Fibroblast of skin of right quadriceps (primary cell): ENCODE data around the gene PI4KB.
"Not testable (repeated sequence)": the region's sequence is repeated elsewhere in the genome, so short reads cannot be mapped to it uniquely, and the experiment has no call there.

Experiments used
- DNase-seq: peaks from one replicate; pipeline ENCODE4 v3.0.0-alpha.2; 2013

Gene PI4KB

DNA sequence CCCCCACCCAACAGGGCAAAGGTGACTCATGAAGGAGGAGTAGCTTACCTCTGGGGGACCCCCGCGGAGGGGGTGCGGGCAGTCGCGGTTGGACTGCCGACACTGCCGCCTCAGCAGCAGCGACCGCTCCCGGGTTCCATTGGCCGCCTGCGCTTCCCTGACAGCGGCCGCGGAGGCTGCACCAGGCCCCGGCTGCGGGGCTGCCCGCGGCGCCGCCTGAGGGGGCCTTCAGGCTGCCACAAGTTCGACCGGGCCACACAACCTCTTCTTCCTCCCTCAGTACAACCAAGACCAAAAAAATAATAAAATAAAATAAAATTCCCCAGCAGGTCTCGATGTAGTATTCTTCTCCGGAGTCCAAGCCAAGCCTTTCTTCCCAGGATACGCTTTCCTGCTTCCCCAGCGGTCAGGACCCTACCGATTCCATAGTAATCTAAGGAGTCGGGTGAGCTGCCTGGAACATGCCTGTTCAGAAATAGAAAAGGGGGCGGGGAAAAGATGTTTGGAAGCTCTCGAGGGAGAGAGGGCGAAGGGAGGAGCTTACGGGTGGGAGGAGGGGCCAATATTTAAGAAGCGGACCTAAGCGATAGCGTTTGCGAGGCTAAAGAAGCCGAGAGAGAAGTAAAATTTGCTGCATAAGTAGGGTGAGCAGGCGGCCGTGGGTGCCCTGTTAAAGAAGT is at the start of gene PI4KB:
Gene PI4KB, minus strand, starts transcription at position 194 of the 680 bp plus-strand sequence. CDS start 10,935 bp downstream, outside the sequence.
- peak; percentile 99 for DNase-seq

DNA sequence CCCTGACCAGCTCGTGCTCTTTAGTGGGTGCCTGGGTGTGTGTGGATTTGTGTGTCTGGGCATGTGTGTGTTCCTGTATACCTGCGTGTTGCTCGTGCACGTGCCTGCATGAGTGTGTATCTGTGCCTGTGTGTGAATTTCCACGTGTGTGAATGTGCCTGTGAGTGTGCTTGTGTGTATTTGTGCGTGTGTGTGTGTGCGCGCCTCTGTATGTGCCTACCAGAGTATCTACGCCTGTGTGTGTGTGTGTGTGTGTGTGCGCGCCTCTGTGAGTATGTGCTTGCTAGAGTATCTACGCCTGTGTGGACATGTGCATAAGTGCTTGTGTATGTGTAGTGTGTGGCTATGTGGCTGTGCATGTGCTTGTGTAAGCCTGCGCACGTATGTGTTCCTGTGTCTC is 46.0 kb upstream of the PI4KB start:
- DNase-seq, result no peak

DNA sequence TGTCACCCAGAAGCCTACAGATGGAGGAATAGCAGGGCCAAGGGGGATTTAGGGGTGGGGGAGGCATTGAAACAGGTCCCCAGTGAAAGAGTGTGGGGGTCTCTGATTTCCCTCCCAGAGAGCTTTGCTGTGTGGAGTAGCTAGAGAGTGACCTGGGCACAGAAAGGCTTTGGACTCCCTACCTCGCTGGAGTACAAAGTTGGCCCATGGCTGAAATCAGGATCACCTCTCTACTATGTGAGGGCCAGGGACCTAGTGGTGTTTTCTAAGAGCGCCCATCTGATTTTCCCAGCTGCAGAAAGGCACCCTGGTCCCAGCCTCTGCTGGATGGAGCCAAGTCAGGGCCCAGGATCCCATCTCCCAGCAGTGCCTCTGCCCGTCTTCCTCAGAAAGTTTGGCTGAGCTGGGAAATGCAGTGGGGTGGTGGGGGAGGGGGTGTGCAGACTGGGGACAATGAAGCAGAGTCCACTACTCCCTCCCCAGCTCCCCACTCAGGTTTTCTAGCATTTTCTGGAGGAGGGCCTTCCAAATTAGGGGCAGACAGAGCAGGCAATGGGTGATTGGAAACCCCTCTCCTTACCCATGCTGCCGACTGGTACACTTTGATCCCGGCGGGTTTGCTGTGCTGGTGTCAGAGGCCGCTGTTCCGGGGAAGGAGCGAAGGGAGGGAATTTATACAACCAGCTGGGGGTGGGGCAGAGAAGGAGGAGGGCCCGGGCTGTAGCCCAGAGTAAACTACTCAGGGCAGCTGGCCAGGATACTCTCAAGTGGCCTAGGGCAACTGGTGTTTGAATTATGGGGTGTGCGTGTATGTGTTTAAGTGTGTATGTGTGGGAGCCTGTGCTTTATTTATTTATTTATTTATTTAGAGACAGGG is 45.1 kb upstream of the PI4KB start, which contains the start of gene SELENBP1:
Gene SELENBP1, minus strand, starts transcription at position 648 of the 877 bp plus-strand sequence. Its CDS starts 64 bp downstream, at position 584.
- DNase-seq, result peak; percentile 61

DNA sequence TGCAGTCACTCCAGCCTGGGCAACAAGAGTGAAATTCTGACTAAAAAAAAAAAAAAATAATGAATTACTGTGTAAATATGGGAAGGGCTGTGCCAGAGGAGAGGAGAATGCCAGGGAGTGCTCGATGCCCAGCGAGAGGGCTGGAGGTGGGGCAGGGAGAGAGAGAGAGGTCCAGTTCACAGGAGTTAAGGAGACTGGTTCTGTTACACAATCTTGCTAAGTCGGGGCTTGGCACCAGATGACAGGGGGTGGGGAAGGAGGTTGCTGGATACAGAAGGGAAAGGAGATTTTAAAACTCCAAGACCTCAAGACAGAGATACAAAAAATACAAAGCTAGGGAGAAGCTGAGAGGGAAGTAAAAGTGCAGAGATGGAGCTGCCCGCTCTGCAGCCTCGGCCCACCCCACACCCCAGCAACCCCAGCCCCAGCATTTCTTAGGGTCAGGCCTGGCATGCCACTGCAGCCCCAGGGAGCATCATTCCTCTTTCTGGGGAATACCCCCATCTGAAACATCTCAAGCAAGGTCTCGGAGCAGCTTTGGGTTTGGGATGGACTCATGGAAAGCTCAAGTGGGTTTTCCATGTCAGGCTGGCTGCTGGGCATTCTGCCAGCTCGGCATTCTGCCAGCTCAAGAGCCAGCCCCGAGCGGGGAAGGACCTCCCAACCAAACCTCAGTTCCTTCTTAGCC is 44.3 kb upstream of the PI4KB start:
- DNase-seq, result peak; percentile 35

DNA sequence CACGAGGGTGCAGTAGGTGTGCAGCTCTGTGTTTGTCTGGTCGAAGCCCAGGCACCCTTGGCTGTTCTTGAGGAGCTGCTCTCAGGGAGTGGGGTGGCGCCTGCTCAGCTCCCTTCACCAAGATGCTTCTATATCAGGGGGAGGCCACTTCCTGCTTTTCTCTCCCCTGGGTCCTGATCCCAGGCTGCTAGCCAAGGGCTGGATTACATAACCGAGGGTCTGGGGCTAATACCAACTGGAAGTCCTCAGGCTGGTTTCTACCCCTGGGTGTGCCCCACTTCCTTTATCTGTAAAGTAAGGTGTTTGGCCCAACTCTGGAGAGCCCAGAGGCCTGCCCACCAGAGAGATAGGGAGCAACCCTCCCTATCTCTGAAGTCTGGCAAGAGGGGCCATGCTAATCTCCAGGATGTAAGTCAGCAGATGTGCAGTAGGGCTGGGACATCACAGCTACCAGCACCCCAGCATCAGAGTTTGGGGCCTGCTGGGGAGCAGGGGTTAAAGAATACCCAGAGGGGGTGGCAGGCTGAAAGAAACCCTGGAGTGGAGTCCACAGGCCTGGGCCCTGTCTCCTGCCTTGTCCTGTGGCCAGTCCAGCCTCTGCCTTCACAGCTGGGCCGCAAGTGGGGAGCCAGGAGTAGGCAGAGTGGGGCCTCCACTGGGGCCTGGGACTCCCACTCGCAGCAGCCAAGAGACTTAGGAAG is 43.1 kb upstream of the PI4KB start:
- no peak for DNase-seq

DNA sequence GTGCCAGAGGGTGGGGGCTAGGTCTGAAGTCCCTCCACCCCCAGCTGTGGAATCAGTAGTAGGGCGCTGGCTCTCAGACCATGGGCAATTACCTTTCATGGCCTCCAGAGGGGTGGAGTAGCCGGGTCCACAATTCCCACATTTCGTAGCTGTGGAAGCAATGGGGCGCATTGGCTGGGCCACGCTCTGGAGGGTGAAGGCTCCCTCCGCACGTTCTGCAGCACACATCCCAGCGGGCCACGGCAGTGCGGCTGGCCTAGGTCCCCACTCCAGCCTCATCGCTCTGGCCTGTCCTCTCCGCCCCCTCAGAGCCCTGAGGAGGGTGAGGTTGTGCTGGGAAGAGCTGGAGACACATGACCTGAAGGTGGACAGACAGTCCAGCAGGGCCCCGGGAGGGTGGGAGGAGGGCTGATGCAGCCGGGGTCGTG is 42.4 kb upstream of the PI4KB start:
- DNase-seq, result no peak

DNA sequence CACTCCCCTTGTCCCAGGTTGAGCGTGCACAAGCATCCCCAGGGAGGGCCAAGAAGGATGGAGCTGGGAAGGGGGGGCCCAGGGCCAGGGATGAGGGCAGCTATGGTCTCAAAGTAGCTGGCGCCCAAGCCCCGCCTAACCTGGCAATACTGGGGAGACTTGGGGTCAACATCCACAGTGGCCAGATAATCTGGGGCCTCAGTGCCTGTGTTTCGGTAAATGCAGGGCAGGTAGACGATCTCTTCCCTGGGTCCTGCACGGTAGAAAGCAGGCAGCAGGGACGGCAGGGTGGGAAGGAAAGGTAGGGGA is 42.0 kb upstream of the PI4KB start:
- DNase-seq, result no peak

DNA sequence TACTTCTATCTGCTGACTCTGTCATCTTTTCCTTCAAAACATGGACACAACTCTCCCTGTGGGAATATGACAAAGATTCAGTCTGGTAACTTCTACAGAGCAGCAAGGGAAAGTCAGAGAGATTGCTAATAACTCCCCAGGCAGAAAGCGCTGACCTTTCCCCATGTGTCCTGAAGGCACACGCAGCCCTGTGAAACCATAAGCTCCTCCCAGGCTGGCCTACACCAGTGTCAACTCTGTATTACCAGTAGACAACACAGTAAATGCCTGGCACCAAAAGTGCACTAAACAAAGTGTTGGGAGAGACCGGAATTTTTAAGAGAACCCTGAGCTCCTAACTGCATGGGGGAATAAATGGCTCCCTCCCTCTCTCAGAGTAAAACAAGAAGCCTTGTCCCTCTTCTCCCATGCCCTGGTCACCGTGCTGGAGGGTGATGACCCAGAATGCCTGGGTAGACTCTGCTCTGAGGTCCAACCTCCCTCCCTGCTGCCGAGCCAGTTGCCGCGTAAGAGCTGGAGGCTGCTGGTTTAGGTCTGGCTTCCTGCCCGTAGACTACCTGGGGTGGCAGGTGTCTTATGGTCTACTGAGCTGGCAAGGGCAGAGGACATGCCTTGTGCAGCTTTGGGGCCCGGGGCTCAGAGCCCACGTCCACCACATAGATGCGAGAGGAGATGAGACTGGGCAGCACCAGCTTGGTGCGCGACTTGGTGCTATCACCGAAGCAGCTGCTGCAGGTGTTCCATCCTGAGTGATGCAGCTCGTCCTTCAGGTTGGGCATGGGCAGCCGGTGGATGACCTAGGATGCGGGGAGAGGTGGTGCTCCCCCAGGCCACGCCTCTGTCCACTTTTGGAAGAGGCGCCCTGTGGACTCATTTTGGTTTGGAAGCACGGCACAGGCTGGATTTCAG is 41.4 kb upstream of the PI4KB start:
- no peak for DNase-seq

DNA sequence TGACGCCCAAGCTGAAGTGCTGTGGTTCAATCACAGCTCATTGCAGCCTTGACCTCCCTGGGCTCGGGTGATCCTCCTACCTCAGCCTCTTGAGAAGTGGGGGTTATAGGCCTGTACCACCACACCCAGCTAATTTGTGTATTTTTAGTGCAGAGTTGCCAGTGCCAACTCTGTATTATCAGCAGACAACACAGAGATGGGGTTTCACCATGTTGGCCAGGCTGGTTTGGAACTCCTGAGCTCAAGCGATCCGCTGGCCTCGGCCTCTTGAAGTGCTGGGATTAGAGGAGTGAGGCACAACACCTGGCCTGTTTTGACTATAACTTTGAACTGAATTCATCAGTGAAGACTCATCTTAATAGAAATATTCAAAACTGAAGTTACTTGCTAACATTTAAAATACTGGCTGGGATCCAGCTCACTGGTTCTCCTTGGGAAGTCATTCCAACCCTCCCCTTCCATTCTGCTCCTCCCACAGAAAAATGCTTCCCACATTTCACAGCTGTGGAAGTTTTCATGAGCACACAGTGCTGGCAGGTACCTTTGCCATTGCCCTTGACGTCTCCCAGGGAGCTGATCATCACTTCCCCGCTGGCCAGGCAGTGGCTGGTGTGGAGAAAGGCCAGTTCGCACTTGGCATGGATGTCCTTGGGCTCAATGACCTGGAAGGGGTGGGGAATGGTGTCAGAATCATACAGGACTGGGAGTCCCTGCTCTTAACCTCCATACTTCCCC is 40.6 kb upstream of the PI4KB start:
- no peak for DNase-seq

DNA sequence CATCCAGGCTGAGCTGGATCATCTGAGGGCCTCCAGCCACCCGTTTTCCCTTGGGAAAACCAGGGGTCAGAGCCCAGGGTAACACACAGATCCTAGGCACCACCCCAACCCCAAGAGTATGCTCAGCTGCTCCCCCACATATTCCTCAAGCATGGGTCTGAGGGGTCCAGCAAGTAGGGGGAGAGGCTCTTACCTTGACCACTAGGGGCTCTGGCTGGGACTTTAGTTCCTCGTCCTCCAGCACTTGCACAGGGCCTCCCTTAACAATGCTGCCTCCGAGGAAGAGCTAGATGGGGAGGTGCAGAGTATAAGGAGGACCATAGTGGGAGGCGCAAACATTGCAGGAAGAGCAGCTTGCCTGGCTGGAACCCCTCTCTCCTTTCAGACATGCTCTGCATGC is 37.8 kb upstream of the PI4KB start:
- DNase-seq, result no peak

DNA sequence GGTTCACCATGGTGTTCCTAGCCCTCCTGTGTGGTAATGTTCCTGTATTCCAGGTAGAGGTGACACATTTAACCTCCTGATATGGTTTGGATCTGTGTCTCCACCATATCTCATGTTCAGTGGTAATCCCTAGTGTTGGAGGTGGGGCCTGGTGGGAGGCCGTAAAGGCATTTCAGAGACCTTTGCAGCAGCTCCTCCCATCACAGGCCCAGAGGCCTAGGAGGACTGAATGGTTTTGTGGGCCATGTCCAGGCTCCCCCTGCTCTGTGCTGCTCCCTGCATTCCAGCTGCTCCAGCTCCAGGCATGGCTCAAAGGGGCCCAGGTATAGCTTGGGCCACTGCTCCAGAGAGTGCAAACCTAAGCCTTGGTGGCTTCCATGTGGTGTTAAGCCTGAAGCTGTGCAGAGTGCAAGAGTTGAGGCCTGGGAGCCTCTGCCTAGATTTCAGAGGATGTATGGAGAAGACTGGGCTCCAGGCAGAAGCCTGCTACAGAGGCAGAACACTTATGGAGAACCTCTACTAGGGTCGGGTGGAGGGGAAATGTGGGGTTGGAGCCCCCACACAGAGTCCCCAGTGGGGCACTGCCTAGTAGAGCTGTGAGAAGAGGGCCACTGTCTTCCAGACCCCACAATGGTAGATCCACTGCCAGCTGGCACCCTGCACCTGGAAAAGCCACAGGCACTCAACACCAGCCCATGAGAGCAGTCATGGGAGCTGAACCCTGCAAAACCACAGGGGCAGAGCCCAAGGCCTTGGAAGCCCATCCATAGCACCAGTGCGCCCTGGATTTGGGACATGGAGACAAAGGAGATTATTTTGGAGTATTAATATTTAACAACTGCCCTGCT is 35.3 kb upstream of the PI4KB start:
- DNase-seq, result no peak

DNA sequence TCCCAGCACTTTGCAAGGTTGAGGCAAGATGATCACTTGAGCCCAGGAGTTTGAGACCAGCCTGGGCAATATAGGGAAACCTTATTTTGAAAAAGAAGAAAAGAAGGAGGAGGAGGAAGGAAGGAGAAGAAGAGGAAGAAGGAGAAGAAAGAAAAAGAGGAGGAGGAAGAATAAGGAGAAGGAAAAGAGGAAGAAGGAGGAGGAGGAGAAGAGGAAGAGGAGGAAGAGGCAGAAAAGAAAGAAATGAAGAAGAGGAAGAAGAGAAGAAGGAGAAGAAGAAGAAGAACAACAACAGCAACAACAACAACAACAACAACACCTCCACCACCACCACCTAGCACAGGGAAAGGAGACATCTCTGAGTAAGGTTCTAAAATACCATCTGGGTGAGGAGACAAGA is 34.7 kb upstream of the PI4KB start:
- DNase-seq, result no peak

DNA sequence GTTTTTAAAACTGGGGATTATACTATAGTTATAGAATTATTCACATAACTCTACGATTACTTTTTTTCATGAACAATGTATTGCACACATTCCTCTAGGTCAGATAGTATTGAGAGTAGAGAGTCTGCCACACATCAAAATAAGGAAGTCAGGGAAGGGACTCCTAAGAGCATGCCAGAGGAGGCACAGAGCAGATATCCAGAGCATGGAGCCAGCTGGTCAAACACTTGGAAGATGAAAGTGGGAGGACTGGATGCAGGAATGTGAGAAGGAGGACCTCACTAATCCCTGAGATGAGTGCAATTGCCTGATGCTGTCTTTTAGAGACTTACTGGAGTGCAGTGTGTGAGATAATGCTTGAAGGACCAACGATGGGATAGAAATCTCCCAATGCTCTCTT is 29.5 kb upstream of the PI4KB start:
- no peak for DNase-seq

DNA sequence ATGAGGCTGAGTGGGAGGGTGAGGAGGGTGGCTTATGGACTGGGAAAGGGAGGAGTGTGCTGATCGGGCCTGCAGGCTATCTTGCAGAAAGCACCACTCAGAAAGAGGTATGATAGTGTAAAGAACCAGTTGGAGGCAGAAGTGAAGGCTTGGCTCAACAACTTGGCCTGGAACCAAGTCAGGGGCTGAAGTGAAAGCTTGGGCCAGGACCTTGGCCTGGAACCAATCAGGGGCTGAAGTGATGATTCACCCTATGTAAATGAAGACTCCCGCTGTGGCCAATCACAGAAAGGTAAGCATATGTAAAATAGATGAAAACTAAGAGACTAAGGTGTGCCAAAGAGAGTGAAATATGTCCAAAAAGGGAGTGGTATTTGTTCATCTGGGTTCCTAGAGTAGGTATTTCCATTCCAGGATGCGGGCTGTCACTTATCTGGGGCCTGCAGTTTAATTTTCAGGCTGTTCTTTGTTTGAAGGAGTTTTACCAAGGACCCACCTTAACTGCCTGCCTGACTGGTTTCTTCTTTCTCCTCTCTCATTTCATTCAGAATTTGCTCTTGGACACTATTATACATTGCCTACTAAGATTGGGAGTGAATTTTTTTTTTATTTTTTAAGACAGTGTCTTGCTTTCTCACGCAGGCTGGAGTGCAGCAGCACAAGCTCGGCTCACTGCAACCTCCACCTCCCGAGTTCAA is 25.0 kb upstream of the PI4KB start:
- DNase-seq, result peak; percentile 17

DNA sequence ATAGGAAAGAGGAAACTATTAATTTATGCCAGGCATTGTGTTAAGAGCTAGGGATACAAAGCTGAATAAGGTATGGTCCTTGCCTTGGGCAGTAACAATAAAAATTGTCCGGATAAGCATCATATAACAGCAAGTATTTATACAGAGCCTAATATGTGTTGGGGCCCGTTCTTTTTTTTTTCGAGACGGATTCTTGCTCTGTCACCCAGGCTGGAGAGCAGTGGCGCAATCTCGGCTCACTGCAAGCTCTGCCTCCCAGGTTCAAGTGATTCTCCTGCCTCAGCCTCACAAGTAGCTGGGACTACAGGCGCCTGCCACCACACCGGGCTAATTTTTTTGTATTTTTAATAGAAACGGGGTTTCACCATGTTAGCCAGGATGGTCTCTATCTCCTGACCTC is 23.1 kb upstream of the PI4KB start:
- DNase-seq, result not testable (repeated sequence)

DNA sequence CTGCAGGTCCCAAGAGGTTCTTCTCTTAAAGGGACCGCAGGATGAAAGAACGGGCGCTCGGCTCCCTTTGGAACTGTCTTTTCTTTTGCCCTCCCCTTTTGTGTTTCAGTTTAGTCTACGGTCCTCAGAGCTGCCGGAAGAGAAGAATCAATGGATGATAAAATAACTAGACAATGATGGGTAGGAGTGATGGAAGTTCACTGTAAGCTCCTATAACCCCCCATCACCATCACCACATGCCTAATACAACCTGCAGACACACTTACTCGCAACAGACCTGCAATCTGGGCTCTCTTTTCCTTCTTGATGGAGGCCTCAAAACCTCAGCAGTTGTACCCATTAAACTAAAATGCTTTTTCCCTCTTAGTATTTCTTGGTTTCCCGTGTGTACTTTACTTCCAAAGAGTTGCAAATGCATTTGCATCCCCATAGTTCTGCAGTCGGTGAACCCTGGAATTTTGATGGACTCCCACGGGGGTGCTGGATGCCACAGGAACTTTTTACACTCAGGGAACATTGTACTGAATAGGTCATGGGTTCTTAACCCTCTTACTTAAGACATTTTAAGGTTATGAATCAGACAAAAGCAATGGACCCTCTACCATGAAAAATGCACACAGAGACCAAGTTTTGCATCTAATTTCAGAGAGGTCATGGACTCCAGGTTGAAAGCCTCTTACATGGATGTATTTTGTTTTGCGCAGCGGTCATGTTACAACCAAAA is 20.5 kb upstream of the PI4KB start:
- no peak for DNase-seq

DNA sequence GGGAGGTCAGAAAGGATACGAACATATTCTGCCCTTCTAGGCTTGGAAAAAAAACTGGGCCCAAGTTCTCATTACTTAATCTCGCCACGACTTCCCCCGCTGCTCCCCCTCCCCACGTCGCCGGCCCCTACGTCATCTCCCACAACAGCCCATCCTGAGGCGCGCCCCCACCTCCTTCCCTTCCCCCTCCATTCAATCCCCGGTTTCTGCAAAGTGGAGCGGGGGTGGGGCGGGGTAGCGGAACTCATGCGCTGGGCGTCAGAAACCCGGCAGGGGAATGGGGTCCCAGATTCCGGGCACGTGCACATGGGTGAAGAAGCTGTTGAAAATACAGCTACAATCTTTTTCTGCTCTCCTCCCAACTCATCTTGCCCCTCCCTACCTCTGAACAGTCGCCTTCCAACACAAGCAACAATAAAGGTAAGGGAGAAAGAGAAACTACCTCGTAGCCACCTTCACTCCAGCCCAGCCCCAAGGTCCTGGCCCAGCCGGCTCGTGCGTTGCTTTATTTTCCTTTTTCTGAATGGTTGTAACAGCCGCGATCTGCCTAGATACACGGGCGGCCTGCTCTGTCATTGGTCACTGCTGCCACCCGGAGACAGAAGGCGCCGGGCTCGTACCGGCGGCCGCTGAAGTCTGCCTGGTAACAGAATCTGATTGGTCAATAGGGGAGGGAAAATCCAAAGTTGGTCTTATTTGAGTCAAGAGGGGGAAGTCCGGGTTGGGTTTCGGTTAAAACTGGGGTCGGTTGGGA is 19.7 kb upstream of the PI4KB start, which contains the start of gene RFX5:
Gene RFX5, minus strand, starts transcription at position 484 of the 754 bp plus-strand sequence. CDS start 932 bp downstream, outside the sequence.
- peak; percentile 97 for DNase-seq
